ENCODE results near the gene ZNF593OS. TPM values are rescaled to one million over a fixed set of nuclear protein-coding genes. Genes with fewer than 3 reads are reported as not detected.

ZNF593OS gene
- total and polyA plus RNA-seq, 2 donors (not counting 3 experiments of a cell fraction or from before 2014, with no cell fraction given) = not detected

GRCh38 chr1:26197301-26197700, 25.7 kb upstream of the ZNF593OS start:
- POLR2A ChIA-PET = no interaction called here

GRCh38 chr1:26195805-26196204, 24.2 kb upstream of the ZNF593OS start:
- H3K4me2 ChIP-seq (ENCODE audit: insufficient read depth, low read length) = no peak overlapping the region
- no TSS peak for BruUV-seq (replicated peaks)
- DNase-seq (ENCODE audit: low read depth, low spot score) = no peak
- H3K4me1 ChIP-seq (ENCODE audit: control insufficient read depth, extremely low read depth, insufficient read depth, low read length) = no peaks in the 10 kb centered on the region
- intact Hi-C loops (cut with micrococcal nuclease) = no loop called here
- H3K9me3 ChIP-seq (replicated peaks; ENCODE audit: control insufficient read depth, insufficient read depth, low read length) = no peaks in the 10 kb centered on the region
- TF ChIP-seq EZH2 (IDR thresholded peaks at IDR 0.05; ENCODE audit: borderline replicate concordance, low read depth, low read length, severe bottlenecking) = no peak
- no peak for TF ChIP-seq POLR2AphosphoS5 (IDR thresholded peaks at IDR 0.05; ENCODE audit: insufficient read depth, low read depth, low read length)
- TF ChIP-seq JUN (IDR thresholded peaks at IDR 0.05; ENCODE audit: borderline replicate concordance, insufficient read depth, insufficient read length, low read depth) = no peak
- no peak overlapping the region for H3K9ac ChIP-seq (replicated peaks; ENCODE audit: extremely low read depth, insufficient read depth, low read length)
- H3K79me2 ChIP-seq (ENCODE audit: control insufficient read depth, insufficient read depth, low read length) = no peaks in the 10 kb centered on the region
- H3K27ac ChIP-seq (ENCODE audit: insufficient read depth, low read depth, low read length) = no peak overlapping the region
- no peak for FAIRE-seq
- ChIA-PET CTCF (interaction anchor here (0.7 to 1.1 kb wide), 2 partner anchors 222 to 1188 kb away, joined by 3 read pairs; no protein-coding TSS in a partner anchor), POLR2A (no interaction called here)
- dilution Hi-C loops (cut with MboI; ENCODE audit: extremely low pct_ligation_motif_present, low sequenced_read_pairs) = no loop called here
- no peak overlapping the region for H2AFZ ChIP-seq (ENCODE audit: low read depth, low read length)
- H3K27me3 ChIP-seq (ENCODE audit: control insufficient read depth in 2 of 2, insufficient read depth in 2 of 2, low read length in 2 of 2) = peaks cover 0 to 5% of the 10 kb centered on the region in 2 experiments
- H3K4me3 ChIP-seq (replicated peaks in 1 of 3; ENCODE audit: insufficient read depth in 1 of 3, low read depth in 1 of 3, low read length in 3 of 3) = no peak overlapping the region
- no peaks in the 10 kb centered on the region for H3K36me3 ChIP-seq (ENCODE audit: control insufficient read depth in 2 of 2, extremely low read depth in 1 of 2, insufficient read depth in 2 of 2, low read length in 2 of 2)
- H4K20me1 ChIP-seq (replicated peaks; ENCODE audit: control insufficient read depth, extremely low read depth, insufficient read depth, low read length) = no peaks in the 10 kb centered on the region
- H3K9me1 ChIP-seq (replicated peaks; ENCODE audit: control insufficient read depth, extremely low read depth, insufficient read depth, low read length) = no peaks in the 10 kb centered on the region

More at GRCh38 chr1:26197301-26197700, 25.7 kb upstream of the ZNF593OS start:
- H3K27ac ChIP-seq (ENCODE audit: insufficient read depth, low read depth, low read length) = no peak overlapping the region
- dilution Hi-C loops (cut with MboI; ENCODE audit: extremely low pct_ligation_motif_present, low sequenced_read_pairs) = no loop called here
- no peaks in the 10 kb centered on the region for H3K9me3 ChIP-seq (replicated peaks; ENCODE audit: control insufficient read depth, insufficient read depth, low read length)
- H3K4me3 ChIP-seq (replicated peaks in 1 of 3; ENCODE audit: insufficient read depth in 1 of 3, low read depth in 1 of 3, low read length in 3 of 3) = no peak overlapping the region
- H3K9me1 ChIP-seq (replicated peaks; ENCODE audit: control insufficient read depth, extremely low read depth, insufficient read depth, low read length) = no peaks in the 10 kb centered on the region
- no peaks in the 10 kb centered on the region for H3K36me3 ChIP-seq (ENCODE audit: control insufficient read depth in 2 of 2, extremely low read depth in 1 of 2, insufficient read depth in 2 of 2, low read length in 2 of 2)
- no peak overlapping the region for H2AFZ ChIP-seq (ENCODE audit: low read depth, low read length)
- peaks cover 0 to 5% of the 10 kb centered on the region in 2 experiments for H3K27me3 ChIP-seq (ENCODE audit: control insufficient read depth in 2 of 2, insufficient read depth in 2 of 2, low read length in 2 of 2)
- TF ChIP-seq EZH2 (IDR thresholded peaks at IDR 0.05; ENCODE audit: borderline replicate concordance, low read depth, low read length, severe bottlenecking) (no peak), FOS (IDR thresholded peaks at IDR 0.05; ENCODE audit: borderline replicate concordance, insufficient read depth, low read length) (no peak), JUN (IDR thresholded peaks at IDR 0.05; ENCODE audit: borderline replicate concordance, insufficient read depth, insufficient read length, low read depth) (no peak), POLR2A (IDR thresholded peaks at IDR 0.05; ENCODE audit: low read depth, low read length) (no peak)
- TF ChIP-seq, protein P1, sequence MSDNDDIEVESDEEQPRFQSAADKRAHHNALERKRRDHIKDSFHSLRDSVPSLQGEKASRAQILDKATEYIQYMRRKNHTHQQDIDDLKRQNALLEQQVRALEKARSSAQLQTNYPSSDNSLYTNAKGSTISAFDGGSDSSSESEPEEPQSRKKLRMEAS (IDR thresholded peaks at IDR 0.05; ENCODE audit: insufficient read depth, insufficient read length) = no peak
- no peaks in the 10 kb centered on the region for H3K4me1 ChIP-seq (ENCODE audit: control insufficient read depth, extremely low read depth, insufficient read depth, low read length)
- no TSS peak for BruUV-seq (replicated peaks)
- CTCF ChIA-PET = no interaction called here
- DNase-seq (ENCODE audit: low read depth, low spot score) = no peak
- H4K20me1 ChIP-seq (replicated peaks; ENCODE audit: control insufficient read depth, extremely low read depth, insufficient read depth, low read length) = no peaks in the 10 kb centered on the region
- H3K79me2 ChIP-seq (ENCODE audit: control insufficient read depth, insufficient read depth, low read length) = no peaks in the 10 kb centered on the region
- FAIRE-seq = no peak
- no peak overlapping the region for H3K9ac ChIP-seq (replicated peaks; ENCODE audit: extremely low read depth, insufficient read depth, low read length)
- intact Hi-C loops (cut with micrococcal nuclease) = no loop called here
- H3K4me2 ChIP-seq (ENCODE audit: insufficient read depth, low read length) = no peak overlapping the region

All from endothelial cell of umbilical vein (primary cell).